ENCODE data around the gene OGFOD2. TPM values are rescaled to one million over a fixed set of nuclear protein-coding genes. Genes with fewer than 3 reads are reported as not detected.

Gene OGFOD2
- total and polyA plus RNA-seq, 4 donors = 8.0 to 18.6 (median 12.3) TPM

DNA sequence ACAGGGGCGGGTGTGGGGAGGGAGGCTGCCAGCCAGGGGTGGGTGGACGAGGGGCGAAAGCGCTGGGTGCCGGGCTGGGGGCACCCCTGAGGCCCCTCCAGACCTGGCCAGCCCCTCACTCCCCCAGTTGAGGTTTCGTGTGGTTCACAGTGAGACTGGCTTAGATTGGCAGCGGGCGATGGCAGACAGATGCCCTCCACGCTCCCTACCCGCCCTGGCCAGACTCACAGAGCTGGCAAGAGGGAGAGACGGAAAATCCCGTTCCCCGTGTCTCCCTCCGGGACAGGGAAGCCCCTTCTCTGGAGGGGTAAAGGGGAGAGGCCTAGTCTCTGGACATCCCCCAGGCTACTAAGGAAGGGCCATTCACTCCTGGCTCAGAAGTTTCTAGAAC lies 45.9 kb upstream of the OGFOD2 start:
- 79% methylated on average over 14 of the region's 14 CpGs for WGBS
- H3K9ac ChIP-seq (ENCODE audit: low read depth in 1 of 2, low read length in 2 of 2) = no peak overlapping the region
- DNase-seq (ENCODE audit: low spot score) = no peak
- peaks cover 2 to 9% (median 4%) of the 10 kb centered on the region in 4 donors for H3K4me1 ChIP-seq (ENCODE audit: control insufficient read depth in 4 of 4, insufficient read depth in 4 of 4, low read length in 3 of 4)
- no peaks in the 10 kb centered on the region for H3K9me3 ChIP-seq (ENCODE audit: control insufficient read depth in 4 of 4, low read length in 3 of 4)
- no peak overlapping the region for H3K27ac ChIP-seq (ENCODE audit: low read depth in 1 of 2, low read length in 2 of 2)
- H3K27me3 ChIP-seq (ENCODE audit: control insufficient read depth in 4 of 4, insufficient read depth in 4 of 4, low read length in 3 of 4) = no peaks in the 10 kb centered on the region
- H3K36me3 ChIP-seq (ENCODE audit: control insufficient read depth in 4 of 4, insufficient read depth in 3 of 4, low read depth in 1 of 4, low read length in 3 of 4) = no peaks in the 10 kb centered on the region
- no peak for TF ChIP-seq MAX (IDR thresholded peaks at IDR 0.05)
- TF ChIP-seq ATF3 (IDR thresholded peaks at IDR 0.05) = no peak
- no peak for TF ChIP-seq GABPA (IDR thresholded peaks at IDR 0.05 in 1 of 2, conservative IDR thresholded peaks at IDR 0.05 in 1 of 2)
- TF ChIP-seq NR2F2 (IDR thresholded peaks at IDR 0.05) = no peak
- no peak for TF ChIP-seq HNF4G (IDR thresholded peaks at IDR 0.05)
- no peak for TF ChIP-seq FOXA1 (IDR thresholded peaks at IDR 0.05)
- TF ChIP-seq RAD21 (IDR thresholded peaks at IDR 0.05) = no peak
- no peak for TF ChIP-seq FOXA2 (IDR thresholded peaks at IDR 0.05)
- TF ChIP-seq JUND (IDR thresholded peaks at IDR 0.05) = no peak
- no peak for TF ChIP-seq SP1 (IDR thresholded peaks at IDR 0.05)
- no peak for TF ChIP-seq TAF1 (conservative IDR thresholded peaks at IDR 0.05)
- TF ChIP-seq, protein P1, sequence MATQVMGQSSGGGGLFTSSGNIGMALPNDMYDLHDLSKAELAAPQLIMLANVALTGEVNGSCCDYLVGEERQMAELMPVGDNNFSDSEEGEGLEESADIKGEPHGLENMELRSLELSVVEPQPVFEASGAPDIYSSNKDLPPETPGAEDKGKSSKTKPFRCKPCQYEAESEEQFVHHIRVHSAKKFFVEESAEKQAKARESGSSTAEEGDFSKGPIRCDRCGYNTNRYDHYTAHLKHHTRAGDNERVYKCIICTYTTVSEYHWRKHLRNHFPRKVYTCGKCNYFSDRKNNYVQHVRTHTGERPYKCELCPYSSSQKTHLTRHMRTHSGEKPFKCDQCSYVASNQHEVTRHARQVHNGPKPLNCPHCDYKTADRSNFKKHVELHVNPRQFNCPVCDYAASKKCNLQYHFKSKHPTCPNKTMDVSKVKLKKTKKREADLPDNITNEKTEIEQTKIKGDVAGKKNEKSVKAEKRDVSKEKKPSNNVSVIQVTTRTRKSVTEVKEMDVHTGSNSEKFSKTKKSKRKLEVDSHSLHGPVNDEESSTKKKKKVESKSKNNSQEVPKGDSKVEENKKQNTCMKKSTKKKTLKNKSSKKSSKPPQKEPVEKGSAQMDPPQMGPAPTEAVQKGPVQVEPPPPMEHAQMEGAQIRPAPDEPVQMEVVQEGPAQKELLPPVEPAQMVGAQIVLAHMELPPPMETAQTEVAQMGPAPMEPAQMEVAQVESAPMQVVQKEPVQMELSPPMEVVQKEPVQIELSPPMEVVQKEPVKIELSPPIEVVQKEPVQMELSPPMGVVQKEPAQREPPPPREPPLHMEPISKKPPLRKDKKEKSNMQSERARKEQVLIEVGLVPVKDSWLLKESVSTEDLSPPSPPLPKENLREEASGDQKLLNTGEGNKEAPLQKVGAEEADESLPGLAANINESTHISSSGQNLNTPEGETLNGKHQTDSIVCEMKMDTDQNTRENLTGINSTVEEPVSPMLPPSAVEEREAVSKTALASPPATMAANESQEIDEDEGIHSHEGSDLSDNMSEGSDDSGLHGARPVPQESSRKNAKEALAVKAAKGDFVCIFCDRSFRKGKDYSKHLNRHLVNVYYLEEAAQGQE (IDR thresholded peaks at IDR 0.05) = no peak
- TF ChIP-seq RXRA (IDR thresholded peaks at IDR 0.05) = no peak
- no peak for TF ChIP-seq YY1 (IDR thresholded peaks at IDR 0.05)
- TF ChIP-seq CTCF (IDR thresholded peaks at IDR 0.05; ENCODE audit: low read depth, low read length, missing input control) = no peak
- TF ChIP-seq ZBTB33 (IDR thresholded peaks at IDR 0.05) = no peak
- no peak for TF ChIP-seq EGR1 (IDR thresholded peaks at IDR 0.05; ENCODE audit: low read depth in 2 of 2)
- TF ChIP-seq HNF4A (conservative IDR thresholded peaks at IDR 0.05) = no peak
- no peak overlapping the region for H3K4me3 ChIP-seq (ENCODE audit: low read depth in 1 of 3, low read length in 3 of 3)

Measured in liver (tissue), 9 donors.